K562 (cell line): Measurements from ENCODE around the gene TM2D3. TPM values are rescaled to one million over a fixed set of nuclear protein-coding genes. Genes with fewer than 3 reads are reported as not detected.

Experiments used
- BCL6 ChIP-seq: fragments of 250-450 bp; sonication (Bioruptor Pico); IDR thresholded peaks from 2 replicates; pipeline ENCODE4 v1.4.0; 2020
- CREB5 ChIP-seq: fragments of 250-450 bp; sonication (Bioruptor Pico); IDR thresholded peaks from 2 replicates; pipeline ENCODE4 v1.5.0; 2020; ENCODE audit warnings: mild to moderate bottlenecking
- CREBBP ChIP-seq: IDR thresholded peaks from one replicate; pipeline ENCODE4 v1.6.1; 2012; ENCODE audit warnings: low read depth, mild to moderate bottlenecking, control low read depth, inconsistent platforms, low read length
- GTF2B ChIP-seq: IDR thresholded peaks from 2 replicates; pipeline ENCODE4 v1.6.1; 2011; ENCODE audit not compliant: insufficient read length; ENCODE audit errors: extremely low read depth
- IRF2 ChIP-seq: sonication (generic); formaldehyde crosslinking; IDR thresholded peaks from 2 replicates; pipeline ENCODE4 v1.8.1; 2022; ENCODE audit warnings: mild to moderate bottlenecking, missing genetic modification reagents
- KLF10 ChIP-seq: fragments of 250-450 bp; sonication (Bioruptor Pico); IDR thresholded peaks from 2 replicates; pipeline ENCODE4 v1.6.1; 2021; ENCODE audit warnings: matching md5 sums
- MAFG ChIP-seq: fragments of 450-650 bp; conservative IDR thresholded peaks from 2 replicates; pipeline ENCODE4 v1.6.1; 2016; ENCODE audit warnings: missing genetic modification characterization, missing compliant biosample characterization
- NFYB ChIP-seq: IDR thresholded peaks from 2 replicates; pipeline ENCODE4 v1.6.1; 2011; ENCODE audit warnings: mild to moderate bottlenecking, moderate library complexity; ENCODE audit not compliant: insufficient read length; ENCODE audit errors: extremely low read depth
- PKNOX1 ChIP-seq: fragments of 450-650 bp; IDR thresholded peaks from 2 replicates; pipeline ENCODE4 v1.6.1; 2016
- SAP30 ChIP-seq: fragments of 200-600 bp; sonication (generic); IDR thresholded peaks from 2 replicates; pipeline ENCODE4 v1.6.1; 2012; ENCODE audit warnings: borderline replicate concordance, low read depth, mild to moderate bottlenecking, moderate library complexity, low read length, control low read depth, inconsistent platforms; ENCODE audit not compliant: insufficient read depth, poor library complexity, severe bottlenecking
- SRSF1 ChIP-seq: fragments of 200-400 bp; formaldehyde crosslinking; IDR thresholded peaks from 2 replicates; pipeline ENCODE4 v1.6.1; 2017; ENCODE audit warnings: mild to moderate bottlenecking, low read depth, low read length, moderate library complexity
- TOE1 ChIP-seq, 2 experiments: fragments of 450-650 bp in 1 of 2; sonication (generic) in 1 of 2; formaldehyde crosslinking in 1 of 2; IDR thresholded peaks; 2 replicates each; pipeline versions ENCODE4 v1.7.1 to v1.8.0; 2016 to 2022; ENCODE audit warnings: borderline replicate concordance in 2 of 2, mild to moderate bottlenecking in 2 of 2, antibody characterized with exemption in 1 of 2, inconsistent platforms in 1 of 2, low read depth in 1 of 2, missing genetic modification reagents in 1 of 2, moderate library complexity in 1 of 2
- ZBTB17 ChIP-seq: fragments of 450-650 bp; formaldehyde crosslinking; IDR thresholded peaks from 2 replicates; pipeline ENCODE4 v1.4.0; 2020; ENCODE audit warnings: mild to moderate bottlenecking
- ZNF140 ChIP-seq: fragments of 250-450 bp; sonication (Bioruptor Pico); IDR thresholded peaks from 2 replicates; pipeline ENCODE4 v1.8.0; 2021; ENCODE audit warnings: moderate library complexity, mild to moderate bottlenecking, inconsistent platforms
- ZNF282 ChIP-seq: sonication (generic); formaldehyde crosslinking; IDR thresholded peaks from 2 replicates; pipeline ENCODE4 v1.8.1; 2023; ENCODE audit warnings: missing genetic modification reagents
- ZNF354B ChIP-seq: fragments of 250-450 bp; sonication (Bioruptor Pico); IDR thresholded peaks from 2 replicates; pipeline ENCODE4 v1.4.0; 2020
- ZNF764 ChIP-seq: fragments of 250-450 bp; sonication (Bioruptor Pico); IDR thresholded peaks from 2 replicates; pipeline ENCODE4 v1.4.0; 2020; ENCODE audit warnings: low read depth, mild to moderate bottlenecking, moderate library complexity
- polyA plus RNA-seq, 8 experiments: library from polyadenylated mRNA; depleted of rRNA in 4 of 8; stranded (reverse) in 5 of 8; unstranded in 3 of 8; fragments of >200 nt; fragmentation: Nextera tagmentation in 2 of 8; fragmentation: Illumina TruSeq in 1 of 8; extraction: Ambion mirVana in 2 of 8; extraction: Trizol in 1 of 8; gene quantifications; 2 replicates each; pipeline versions ENCODE4 v1.2.1 to v1.2.3, GENCODE V29; 2011 to 2014; ENCODE audit warnings: inconsistent platforms in 1 of 8, missing spikeins in 1 of 8
- total RNA-seq, 7 experiments: library from RNA; depleted of rRNA in 6 of 7; stranded (reverse); fragments of >200 nt in 6 of 7; fragmentation: Illumina TruSeq in 2 of 7; extraction: Trizol in 2 of 7; gene quantifications; 2 replicates each; pipeline versions ENCODE4 v1.2.1 to v1.2.3, GENCODE V29; 2011 to 2021; ENCODE audit warnings: low replicate concordance in 1 of 7
- TF ChIP-seq, protein P1 (sequence below), 3 experiments: fragments of 200-800 bp in 1 of 3; fragments of 250-450 bp in 1 of 3; fragments of 450-650 bp in 1 of 3; sonication (Bioruptor Pico) in 1 of 3; sonication (Bioruptor generic) in 1 of 3; formaldehyde crosslinking in 1 of 3; IDR thresholded peaks; 2 replicates each; pipeline versions ENCODE4 v1.6.1 to v1.8.0; 2016 to 2022; ENCODE audit warnings: mild to moderate bottlenecking in 2 of 3, missing genetic modification characterization in 2 of 3, missing compliant biosample characterization in 1 of 3, moderate library complexity in 1 of 3
- TF ChIP-seq, protein P2 (sequence below): sonication (generic); formaldehyde crosslinking; IDR thresholded peaks from 2 replicates; pipeline ENCODE4 v1.8.0; 2022; ENCODE audit warnings: missing genetic modification reagents, mild to moderate bottlenecking, moderate library complexity, borderline replicate concordance

Gene TM2D3
- total and polyA plus RNA-seq, 9 of the 15 experiments (the other 6 are each of a cell fraction or from before 2014, with no cell fraction given): 16.5 to 67.9 (median 31.3) TPM

DNA sequence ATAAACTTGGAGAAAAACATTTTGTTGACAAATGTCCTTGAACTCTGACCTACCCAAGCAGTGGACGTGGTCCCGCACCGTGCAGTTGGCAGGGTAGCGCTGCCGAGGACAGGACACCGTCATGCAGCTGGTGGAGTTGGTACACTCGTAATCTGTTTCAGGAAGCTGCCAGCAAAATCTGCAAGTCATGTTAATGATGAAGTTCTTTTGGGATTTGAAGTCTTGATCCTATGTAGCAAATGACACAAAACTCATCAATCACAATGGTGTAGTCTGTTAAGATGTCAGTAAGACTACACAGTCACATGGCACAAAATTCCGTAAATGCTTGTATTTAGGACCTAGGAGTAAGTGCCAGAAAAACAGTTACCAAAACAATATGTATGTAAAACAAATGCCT, 5.5 kb downstream of the TM2D3 start (continued):
- TF ChIP-seq, protein P1, sequence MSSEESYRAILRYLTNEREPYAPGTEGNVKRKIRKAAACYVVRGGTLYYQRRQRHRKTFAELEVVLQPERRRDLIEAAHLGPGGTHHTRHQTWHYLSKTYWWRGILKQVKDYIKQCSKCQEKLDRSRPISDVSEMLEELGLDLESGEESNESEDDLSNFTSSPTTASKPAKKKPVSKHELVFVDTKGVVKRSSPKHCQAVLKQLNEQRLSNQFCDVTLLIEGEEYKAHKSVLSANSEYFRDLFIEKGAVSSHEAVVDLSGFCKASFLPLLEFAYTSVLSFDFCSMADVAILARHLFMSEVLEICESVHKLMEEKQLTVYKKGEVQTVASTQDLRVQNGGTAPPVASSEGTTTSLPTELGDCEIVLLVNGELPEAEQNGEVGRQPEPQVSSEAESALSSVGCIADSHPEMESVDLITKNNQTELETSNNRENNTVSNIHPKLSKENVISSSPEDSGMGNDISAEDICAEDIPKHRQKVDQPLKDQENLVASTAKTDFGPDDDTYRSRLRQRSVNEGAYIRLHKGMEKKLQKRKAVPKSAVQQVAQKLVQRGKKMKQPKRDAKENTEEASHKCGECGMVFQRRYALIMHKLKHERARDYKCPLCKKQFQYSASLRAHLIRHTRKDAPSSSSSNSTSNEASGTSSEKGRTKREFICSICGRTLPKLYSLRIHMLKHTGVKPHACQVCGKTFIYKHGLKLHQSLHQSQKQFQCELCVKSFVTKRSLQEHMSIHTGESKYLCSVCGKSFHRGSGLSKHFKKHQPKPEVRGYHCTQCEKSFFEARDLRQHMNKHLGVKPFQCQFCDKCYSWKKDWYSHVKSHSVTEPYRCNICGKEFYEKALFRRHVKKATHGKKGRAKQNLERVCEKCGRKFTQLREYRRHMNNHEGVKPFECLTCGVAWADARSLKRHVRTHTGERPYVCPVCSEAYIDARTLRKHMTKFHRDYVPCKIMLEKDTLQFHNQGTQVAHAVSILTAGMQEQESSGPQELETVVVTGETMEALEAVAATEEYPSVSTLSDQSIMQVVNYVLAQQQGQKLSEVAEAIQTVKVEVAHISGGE (CRISPR knock-in tag; IDR thresholded peaks at IDR 0.05): no peak; a peak in 1 of 6 replicates
- TF ChIP-seq BCL6 (CRISPR knock-in tag) (no peak), TOE1 (IDR thresholded peaks at IDR 0.05; ENCODE audit: borderline replicate concordance) (no peak), TOE1 (CRISPR knock-in tag; IDR thresholded peaks at IDR 0.05; ENCODE audit: borderline replicate concordance, low read depth) (no peak), CREBBP (no peak), ZNF354B (CRISPR knock-in tag) (no peak), ZNF140 (CRISPR knock-in tag) (no peak), CREB5 (no peak), NFYB (no peak), GTF2B (no peak), PKNOX1 (peak; percentile 35; the same call in 1 of the 2 replicates), ZBTB17 (no peak), IRF2 (CRISPR knock-in tag) (no peak), ZNF282 (CRISPR knock-in tag) (no peak), SRSF1 (no peak), MAFG (peak; percentile 81), SAP30 (no peak), KLF10 (CRISPR knock-in tag) (no peak), ZNF764 (CRISPR knock-in tag) (no peak)
- TF ChIP-seq, protein P2, sequence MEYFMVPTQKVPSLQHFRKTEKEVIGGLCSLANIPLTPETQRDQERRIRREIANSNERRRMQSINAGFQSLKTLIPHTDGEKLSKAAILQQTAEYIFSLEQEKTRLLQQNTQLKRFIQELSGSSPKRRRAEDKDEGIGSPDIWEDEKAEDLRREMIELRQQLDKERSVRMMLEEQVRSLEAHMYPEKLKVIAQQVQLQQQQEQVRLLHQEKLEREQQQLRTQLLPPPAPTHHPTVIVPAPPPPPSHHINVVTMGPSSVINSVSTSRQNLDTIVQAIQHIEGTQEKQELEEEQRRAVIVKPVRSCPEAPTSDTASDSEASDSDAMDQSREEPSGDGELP (CRISPR knock-in tag): no peak
